NCI-H748 (cell line): ENCODE measurements around the gene ATP9B.
A peak's percentile ranks its signal among the peaks of the same experiment; 100 is the strongest.
"Not testable (repeated sequence)": the region's sequence is repeated elsewhere in the genome, so short reads cannot be mapped to it uniquely, and the experiment has no call there.

Experiments
- DNase-seq: peaks from one replicate; lab custom pipeline; 2025; ENCODE audit not compliant: unreplicated experiment; lab: John Stamatoyannopoulos, UW

Gene ATP9B

GRCh38 chr18:79326413-79327198 is 257.4 kb downstream of the ATP9B start:
- no peak for DNase-seq

- no peak for DNase-seq
These were observed 258.1 kb downstream of the ATP9B start for GRCh38 chr18:79327199-79327721.

GRCh38 chr18:79327915-79328314 is 258.7 kb downstream of the ATP9B start:
- DNase-seq: not testable (repeated sequence)

GRCh38 chr18:79328887-79329286 is 259.7 kb downstream of the ATP9B start:
- DNase-seq: no peak

GRCh38 chr18:79329786-79330185 is 260.6 kb downstream of the ATP9B start:
- no peak for DNase-seq

GRCh38 chr18:79332646-79333045 is 263.5 kb downstream of the ATP9B start:
- peak; percentile 96 for DNase-seq

- DNase-seq: no peak
These were observed 263.9 kb downstream of the ATP9B start for GRCh38 chr18:79333046-79333445.

- no peak for DNase-seq
These were observed 265.5 kb downstream of the ATP9B start for GRCh38 chr18:79334496-79335233.

- DNase-seq: no peak
These were observed 266.7 kb downstream of the ATP9B start for GRCh38 chr18:79335833-79336360.

- no peak for DNase-seq
These were observed 267.5 kb downstream of the ATP9B start for GRCh38 chr18:79336556-79337142.

- no peak for DNase-seq
These were observed 268.0 kb downstream of the ATP9B start for GRCh38 chr18:79337184-79337583.

- no peak for DNase-seq
These were observed 268.4 kb downstream of the ATP9B start for GRCh38 chr18:79337620-79338019.

- no peak for DNase-seq
These were observed 270.1 kb downstream of the ATP9B start for GRCh38 chr18:79339094-79339908.

GRCh38 chr18:79343567-79344207 is 274.5 kb downstream of the ATP9B start:
- no peak for DNase-seq

GRCh38 chr18:79344208-79344581 is 275.0 kb downstream of the ATP9B start:
- DNase-seq: no peak

GRCh38 chr18:79345366-79345765 is 276.2 kb downstream of the ATP9B start:
- no peak for DNase-seq

- no peak for DNase-seq
These were observed 276.8 kb downstream of the ATP9B start for GRCh38 chr18:79345981-79346380.

- no peak for DNase-seq
These were observed 278.9 kb downstream of the ATP9B start for GRCh38 chr18:79348066-79348465.

- no peak for DNase-seq
These were observed 283.2 kb downstream of the ATP9B start for GRCh38 chr18:79352432-79352831.

- DNase-seq: peak; percentile 26
These were observed 284.1 kb downstream of the ATP9B start for GRCh38 chr18:79353267-79353666.
